Left lung (tissue), 10 donors: ENCODE measurements around the gene PLXNA2. TPM values are rescaled to one million over a fixed set of nuclear protein-coding genes. Genes with fewer than 3 reads are reported as not detected.
A peak's percentile ranks its signal among the peaks of the same experiment; 100 is the strongest.

ENCODE experiments used
- ATAC-seq: fragments of 200-7000 bp; cut with Tn5 transposase; one replicate; pipeline ENCODE4 v1.9.1; 2020; ENCODE audit warnings: moderate library complexity
- DNase-seq, 4 donors: peaks; one replicate each; pipeline ENCODE4 v3.0.0-alpha.2; 2013 to 2020
- H3K27ac ChIP-seq, 2 donors: fragments of 200-600 bp; sonication (generic) in 1 of 2; one replicate each; pipeline versions ENCODE4 v1.5.0 to v1.8.0; 2020 to 2021
- H3K27me3 ChIP-seq, 2 donors: fragments of 200-600 bp; sonication (generic) in 1 of 2; one replicate each; pipeline versions ENCODE4 v1.5.0 to v1.8.0; 2020 to 2021
- H3K36me3 ChIP-seq, 2 donors: fragments of 200-600 bp; sonication (generic) in 1 of 2; one replicate each; pipeline versions ENCODE4 v1.5.0 to v1.8.0; 2020 to 2021
- H3K4me1 ChIP-seq, 2 donors: fragments of 200-600 bp; one replicate each; pipeline ENCODE4 v1.8.0; 2021
- H3K4me3 ChIP-seq, 2 donors: fragments of 200-600 bp; sonication (generic) in 1 of 2; one replicate each; pipeline versions ENCODE4 v1.5.0 to v1.8.0; 2020 to 2021; ENCODE audit warnings: mild to moderate bottlenecking in 1 of 2
- H3K9me3 ChIP-seq, 2 donors: fragments of 200-600 bp; sonication (generic) in 1 of 2; one replicate each; pipeline versions ENCODE4 v1.5.0 to v1.8.0; 2020 to 2021
- CTCF ChIP-seq, 2 donors: fragments of 200-600 bp; sonication (generic) in 1 of 2; IDR thresholded peaks; one replicate each; pipeline versions ENCODE4 v1.5.0 to v1.8.0; 2021; ENCODE audit warnings: antibody characterized with exemption in 2 of 2
- intact Hi-C, 2 donors: fragments of 100-400 bp; cut with DNase I; formaldehyde crosslinking; loops; one replicate each; pipeline versions ENCODE4 v1.11.2 to v1.14.2; 2022
- polyA plus RNA-seq, 6 donors: library from polyadenylated mRNA; unstranded; fragments of 120-200 nt; gene quantifications; one replicate each; pipeline ENCODE4 v1.2.1, GENCODE V29; 2013; ENCODE audit not compliant: insufficient read length in 6 of 6
- total RNA-seq, 2 donors: library from RNA; stranded (reverse); fragmentation: NEBNext Ultra II Directional; extraction: Animal tissue kit (Norgen Biotek cat#: 25700); gene quantifications; one replicate each; pipeline ENCODE4 v1.2.1, GENCODE V29; 2021
- donor health status: DM: no; HTN: yes; CAD: no.
- donor health status: DM: no; HTN: no; CAD: no.

Gene PLXNA2
- total and polyA plus RNA-seq, 8 donors: 21.4 to 92.8 (median 34.0) TPM

DNA sequence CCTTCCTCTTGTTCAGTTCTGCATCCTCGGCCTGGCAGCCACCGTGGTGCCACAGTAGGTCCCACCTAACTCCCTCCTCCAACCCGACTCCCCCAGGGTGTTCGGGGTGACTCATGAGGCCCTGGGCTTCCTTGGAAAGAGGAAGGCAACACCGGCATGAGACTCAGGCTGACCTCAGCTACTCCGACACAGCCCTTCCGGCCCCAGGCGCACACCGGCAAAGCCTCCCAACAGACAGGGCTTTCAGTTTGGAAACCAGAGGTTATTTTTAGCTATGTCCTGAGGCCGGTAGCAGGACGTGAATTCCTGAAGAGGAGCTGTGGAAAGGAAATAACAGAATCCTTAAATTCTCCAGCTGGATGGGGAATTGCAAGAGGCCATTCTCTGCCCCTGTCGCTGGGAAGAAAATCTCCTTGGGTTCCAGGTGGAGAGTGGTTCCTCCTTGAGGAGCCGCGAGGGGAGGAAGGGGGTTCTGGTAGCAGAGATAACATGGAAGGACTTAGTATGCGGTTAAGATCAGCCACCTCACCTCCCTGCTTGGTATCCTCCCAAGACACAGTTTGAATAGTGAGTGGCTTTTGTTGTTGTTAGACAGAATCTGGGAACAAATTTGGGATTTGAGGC, 24.4 kb downstream of the PLXNA2 start:
- no peaks in the 10 kb centered on the region for H3K27me3 ChIP-seq
- H3K36me3 ChIP-seq: peaks cover 0 to 21% of the 10 kb centered on the region in 2 donors
- DNase-seq: peak in 1 of 4 donors; percentile 83
- H3K4me1 ChIP-seq: peaks cover 28 to 72% of the 10 kb centered on the region in 2 donors
- intact Hi-C loops: no loop called here
- H3K9me3 ChIP-seq: no peaks in the 10 kb centered on the region
- H3K27ac ChIP-seq: peak overlapping the region; percentile 48 to 51
- peak; percentile 43 for ATAC-seq
- no peak overlapping the region for H3K4me3 ChIP-seq
- TF ChIP-seq CTCF (IDR thresholded peaks at IDR 0.05): no peak

DNA sequence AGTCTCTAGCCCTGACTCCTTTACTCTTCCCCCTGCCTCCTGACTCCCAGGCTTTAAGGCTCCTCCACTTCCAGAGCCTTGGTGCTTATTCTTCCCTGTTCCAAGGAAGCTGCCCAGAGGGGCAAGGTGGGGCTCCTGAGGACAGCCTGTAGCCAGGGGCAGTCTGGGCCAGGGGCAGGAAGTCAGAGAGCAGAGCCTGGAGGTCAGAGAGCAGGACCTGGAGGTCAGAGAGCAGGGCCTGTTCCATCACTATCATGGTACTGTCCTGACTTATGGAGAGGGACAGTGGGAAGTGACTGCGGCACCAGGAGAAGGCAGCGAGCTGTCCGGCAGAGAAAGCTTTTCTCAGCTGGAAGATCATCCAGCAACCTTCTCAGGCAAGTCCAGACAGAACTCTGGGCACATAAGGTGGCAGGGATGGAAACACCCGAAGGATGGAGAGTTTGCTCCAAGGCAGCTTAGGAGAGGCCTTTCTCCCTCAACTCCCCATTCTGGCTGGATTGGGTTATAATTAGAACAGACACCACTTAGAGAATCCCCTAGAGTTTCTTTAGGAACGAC, 25.0 kb downstream of the PLXNA2 start:
- Histone ChIP-seq H3K36me3 (peaks cover 0 to 26% of the 10 kb centered on the region in 2 donors), H3K27ac (peak overlapping the region; percentile 48 to 51), H3K4me3 (no peak overlapping the region), H3K27me3 (no peaks in the 10 kb centered on the region), H3K4me1 (peaks cover 28 to 75% of the 10 kb centered on the region in 2 donors), H3K9me3 (no peaks in the 10 kb centered on the region)
- DNase-seq (no peak), ATAC-seq (no peak)
- TF ChIP-seq CTCF (IDR thresholded peaks at IDR 0.05): no peak
- intact Hi-C loops: no loop called here

DNA sequence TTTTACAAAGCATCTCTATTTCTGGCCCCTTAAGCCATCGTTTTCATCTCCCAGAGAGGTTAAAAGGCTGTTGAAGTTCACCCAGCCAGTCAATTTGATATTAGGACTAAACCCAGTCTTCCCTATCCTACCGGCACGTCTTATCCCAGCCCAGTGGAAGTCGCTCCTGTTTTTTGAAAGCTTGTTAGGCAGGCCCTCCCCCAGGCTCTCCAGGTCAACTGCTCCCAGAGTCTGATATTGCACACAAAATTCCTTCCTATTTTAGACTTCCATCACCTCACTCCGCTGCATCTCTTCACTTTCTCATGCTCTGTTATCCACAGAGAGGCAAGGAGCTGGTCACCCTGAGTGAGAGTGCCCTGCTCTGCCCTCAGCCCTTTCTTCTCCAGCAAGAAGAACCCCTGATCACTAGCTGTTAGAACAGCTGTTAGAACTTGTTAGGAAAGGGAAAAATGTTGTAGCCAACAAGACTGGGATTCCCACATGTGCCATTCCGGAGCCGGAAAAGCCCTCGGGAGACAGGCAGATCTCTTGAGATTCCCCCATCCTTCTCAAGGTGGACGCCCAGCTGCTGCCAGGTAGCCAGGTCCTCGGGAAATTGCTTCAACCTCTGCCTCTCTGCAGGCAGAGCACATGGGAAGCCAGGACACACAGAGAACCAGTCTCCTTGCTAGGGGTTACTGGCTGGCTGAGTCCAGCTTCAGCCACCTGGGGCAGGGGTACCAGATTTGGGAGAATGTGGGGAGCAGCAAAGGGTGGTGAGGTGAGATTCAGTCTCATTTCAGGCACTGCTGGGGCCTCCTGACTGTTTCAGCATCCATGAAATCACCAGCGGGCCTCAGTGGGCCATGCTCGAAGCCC, 25.7 kb downstream of the PLXNA2 start:
- Histone ChIP-seq H3K27me3 (no peaks in the 10 kb centered on the region), H3K27ac (peak overlapping the region; percentile 48 to 51), H3K4me1 (peaks cover 32 to 78% of the 10 kb centered on the region in 2 donors), H3K9me3 (no peaks in the 10 kb centered on the region), H3K36me3 (peaks cover 0 to 26% of the 10 kb centered on the region in 2 donors), H3K4me3 (no peak overlapping the region)
- ATAC-seq (no peak), DNase-seq (no peak)
- intact Hi-C loops: no loop called here
- no peak for TF ChIP-seq CTCF (IDR thresholded peaks at IDR 0.05)

GRCh38 chr1:208217781-208218180, 26.4 kb downstream of the PLXNA2 start:
- intact Hi-C loops: no loop called here
- Histone ChIP-seq H3K4me3 (no peak overlapping the region), H3K9me3 (no peaks in the 10 kb centered on the region), H3K4me1 (peaks cover 37 to 80% of the 10 kb centered on the region in 2 donors), H3K27me3 (no peaks in the 10 kb centered on the region), H3K27ac (no peak overlapping the region), H3K36me3 (peaks cover 0 to 26% of the 10 kb centered on the region in 2 donors)
- TF ChIP-seq CTCF (IDR thresholded peaks at IDR 0.05): no peak
- ATAC-seq: no peak
- DNase-seq: no peak

GRCh38 chr1:208216806-208217205, 27.4 kb downstream of the PLXNA2 start:
- Histone ChIP-seq H3K36me3 (peaks cover 0 to 26% of the 10 kb centered on the region in 2 donors), H3K27ac (no peak overlapping the region), H3K9me3 (no peaks in the 10 kb centered on the region), H3K27me3 (no peaks in the 10 kb centered on the region), H3K4me1 (peaks cover 39 to 80% of the 10 kb centered on the region in 2 donors), H3K4me3 (no peak overlapping the region)
- DNase-seq (peak in 1 of 4 donors; percentile 63), ATAC-seq (no peak)
- TF ChIP-seq CTCF (IDR thresholded peaks at IDR 0.05): no peak
- intact Hi-C loops: no loop called here
